CD14-positive monocyte (primary cell): ENCODE results near the gene DTL. TPM values are rescaled to one million over a fixed set of nuclear protein-coding genes. Genes with fewer than 3 reads are reported as not detected.

Experiments used
- DNase-seq, 3 donors: peaks; one replicate each; pipeline ENCODE4 v3.0.0-alpha.2; 2011 to 2022
- H2AFZ ChIP-seq: 2 replicates; pipeline ENCODE4 v1.6.0; 2012; ENCODE audit warnings: mild to moderate bottlenecking, low read depth, low read length, inconsistent platforms; ENCODE audit not compliant: insufficient read depth, poor library complexity, severe bottlenecking
- H3K27ac ChIP-seq, 2 donors: 1 replicate in 1 of 2; 2 replicates in 1 of 2; pipeline ENCODE4 v1.5.1; 2012 to 2013; ENCODE audit warnings: low read length in 2 of 2, control low read depth in 1 of 2, inconsistent platforms in 1 of 2, low read depth in 1 of 2, mild to moderate bottlenecking in 1 of 2
- H3K27me3 ChIP-seq, 2 donors: one replicate each; pipeline versions ENCODE4 v1.6.0 to v1.6.1; 2011 to 2013; ENCODE audit warnings: low read length in 2 of 2; ENCODE audit not compliant: control insufficient read depth in 2 of 2, insufficient read depth in 2 of 2
- H3K36me3 ChIP-seq, 2 donors: replicated peaks in 1 of 2; 1 replicate in 1 of 2; 2 replicates in 1 of 2; pipeline versions ENCODE4 v1.5.1 to v1.6.1; 2012 to 2013; ENCODE audit warnings: low read length in 2 of 2, control low read depth in 1 of 2, inconsistent platforms in 1 of 2, mild to moderate bottlenecking in 1 of 2; ENCODE audit not compliant: insufficient read depth in 2 of 2, control insufficient read depth in 1 of 2
- H3K4me1 ChIP-seq, 2 donors: 1 replicate in 1 of 2; 2 replicates in 1 of 2; pipeline versions ENCODE4 v1.5.1 to v1.6.1; 2012 to 2013; ENCODE audit warnings: low read length in 2 of 2, control low read depth in 1 of 2, inconsistent platforms in 1 of 2, mild to moderate bottlenecking in 1 of 2, moderate library complexity in 1 of 2; ENCODE audit not compliant: insufficient read depth in 2 of 2, control insufficient read depth in 1 of 2
- H3K4me2 ChIP-seq: replicated peaks from 2 replicates; pipeline ENCODE3; 2012; ENCODE audit warnings: low read length, moderate library complexity, mild to moderate bottlenecking; ENCODE audit not compliant: poor library complexity, severe bottlenecking; ENCODE audit errors: extremely low read depth
- H3K4me3 ChIP-seq, 3 experiments: fragments of 200-600 bp in 1 of 3; sonication (generic) in 1 of 3; replicated peaks in 1 of 3; 1 replicate in 2 of 3; 2 replicates in 1 of 3; pipeline ENCODE4 v1.5.1; 2011 to 2013; ENCODE audit warnings: low read length in 3 of 3, mild to moderate bottlenecking in 3 of 3, control low read depth in 2 of 3, low read depth in 2 of 3, inconsistent platforms in 1 of 3, moderate library complexity in 1 of 3
- H3K79me2 ChIP-seq: 2 replicates; pipeline ENCODE4 v1.6.0; 2012; ENCODE audit warnings: mild to moderate bottlenecking, control low read depth, inconsistent platforms, low read length, moderate library complexity; ENCODE audit not compliant: insufficient read depth
- H3K9ac ChIP-seq: 2 replicates; pipeline ENCODE4 v1.6.0; 2017; ENCODE audit warnings: low read length, mild to moderate bottlenecking; ENCODE audit not compliant: insufficient read depth, poor library complexity, severe bottlenecking
- H3K9me3 ChIP-seq, 2 donors: replicated peaks in 1 of 2; 1 replicate in 1 of 2; 2 replicates in 1 of 2; pipeline versions ENCODE4 v1.5.1 to v1.6.1; 2012 to 2013; ENCODE audit warnings: low read length in 2 of 2, control low read depth in 1 of 2; ENCODE audit not compliant: control insufficient read depth in 1 of 2, insufficient read depth in 1 of 2
- H4K20me1 ChIP-seq: 2 replicates; pipeline ENCODE4 v1.6.0; 2012; ENCODE audit warnings: mild to moderate bottlenecking, low read length, control low read depth, moderate library complexity; ENCODE audit not compliant: insufficient read depth
- H3K27ac Mint-ChIP-seq, 7 donors: one replicate each; pipeline ENCODE4 v1.8.0; 2020; ENCODE audit warnings: mild to moderate bottlenecking in 7 of 7, mixed read lengths in 7 of 7, moderate library complexity in 6 of 7, inconsistent platforms in 2 of 7
- H3K27me3 Mint-ChIP-seq, 3 donors: one replicate each; pipeline ENCODE4 v1.8.0; 2021 to 2022; ENCODE audit warnings: low read depth in 3 of 3, mild to moderate bottlenecking in 3 of 3, mixed read lengths in 3 of 3, moderate library complexity in 3 of 3, inconsistent platforms in 1 of 3
- H3K36me3 Mint-ChIP-seq, 2 donors: one replicate each; pipeline ENCODE4 v1.8.0; 2020; ENCODE audit warnings: mixed read lengths in 2 of 2, inconsistent platforms in 1 of 2, mild to moderate bottlenecking in 1 of 2
- H3K4me1 Mint-ChIP-seq: one replicate; pipeline ENCODE4 v1.8.0; 2020; ENCODE audit warnings: mild to moderate bottlenecking, mixed read lengths
- H3K4me3 Mint-ChIP-seq, 2 donors: one replicate each; pipeline ENCODE4 v1.8.0; 2020; ENCODE audit warnings: mild to moderate bottlenecking in 2 of 2, mixed read lengths in 2 of 2, moderate library complexity in 1 of 2
- H3K9me3 Mint-ChIP-seq, 7 donors: one replicate each; pipeline ENCODE4 v1.8.0; 2020 to 2022; ENCODE audit warnings: mixed read lengths in 7 of 7, mild to moderate bottlenecking in 6 of 7, moderate library complexity in 6 of 7, inconsistent platforms in 2 of 7
- CTCF ChIP-seq: fragments of 200-600 bp; IDR thresholded peaks from one replicate; pipeline ENCODE4 v1.8.0; 2022; ENCODE audit warnings: antibody characterized with exemption, mild to moderate bottlenecking
- WGBS: methylation state at CpG from one replicate; pipeline ENCODE4 v1.1.5; 2013; ENCODE audit warnings: missing lambda C conversion rate; ENCODE audit not compliant: insufficient coverage; 5-methylcytosine and 5-hydroxymethylcytosine counted together
- intact Hi-C, 2 donors: fragments of 100-400 bp; cut with micrococcal nuclease; formaldehyde crosslinking; loops; one replicate each; pipeline versions ENCODE4 v1.15.0 to v1.15.1; 2023
- polyA plus RNA-seq, 3 donors: library from polyadenylated mRNA; depleted of rRNA in 1 of 3; unstranded in 2 of 3; stranded (reverse) in 1 of 3; fragments of 300-500 nt in 2 of 3; fragments of >200 nt in 1 of 3; fragmentation: Illumina TruSeq in 2 of 3; gene quantifications; 1 replicate in 2 of 3; 2 replicates in 1 of 3; pipeline ENCODE4 v1.2.3, GENCODE V29; 2012 to 2021

Gene DTL
- polyA plus RNA-seq, 3 donors: not detected

- DNase-seq: no peak
- Histone ChIP-seq H3K4me1 (no peaks in the 10 kb centered on the region), H3K27me3 (no peaks in the 10 kb centered on the region), H3K27ac (no peak overlapping the region), H4K20me1 (no peaks in the 10 kb centered on the region), H3K4me2 (no peak overlapping the region), H3K36me3 (no peaks in the 10 kb centered on the region), H3K79me2 (no peaks in the 10 kb centered on the region), H3K9me3 (no peaks in the 10 kb centered on the region), H2AFZ (no peak overlapping the region), H3K9ac (no peak overlapping the region), H3K4me3 (no peak overlapping the region)
- Mint-ChIP-seq H3K9me3 (peaks cover 0 to 3% (median 0%) of the 10 kb centered on the region in 7 donors), H3K4me1 (peaks cover 4% of the 10 kb centered on the region), H3K4me3 (no peak overlapping the region), H3K27ac (no peak overlapping the region), H3K27me3 (no peaks in the 10 kb centered on the region), H3K36me3 (peaks cover 5 to 24% of the 10 kb centered on the region in 2 donors)
- intact Hi-C loops: no loop called here
- whole genome bisulfite sequencing: 86% methylated on average over 1 of the region's 1 CpG
- no peak for TF ChIP-seq CTCF
Observed at GRCh38 chr1:212137854-212138253, 102.3 kb downstream of the DTL start.

DNA sequence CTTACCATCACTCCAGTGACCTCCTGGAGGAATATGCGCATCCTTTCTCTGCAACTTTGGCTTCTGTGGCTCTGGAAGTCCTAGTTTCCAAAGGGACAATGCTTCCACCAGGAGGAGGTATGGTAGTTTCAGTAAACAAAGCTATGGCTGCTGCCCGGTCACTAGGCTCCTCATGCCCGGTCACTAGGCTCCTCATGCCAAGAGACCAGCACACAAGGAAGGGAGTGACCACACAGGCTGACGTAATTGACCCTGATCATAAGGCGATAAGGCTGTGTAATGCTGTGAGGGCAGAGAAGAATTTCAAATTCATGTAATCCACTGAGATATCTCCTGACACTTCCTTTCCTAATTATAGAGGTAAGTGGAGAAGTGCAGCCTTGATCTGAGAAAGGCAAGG, 102.9 kb downstream of the DTL start:
- Histone ChIP-seq H3K79me2 (no peaks in the 10 kb centered on the region), H3K9me3 (no peaks in the 10 kb centered on the region), H3K4me3 (no peak overlapping the region), H3K4me2 (no peak overlapping the region), H3K9ac (no peak overlapping the region), H4K20me1 (no peaks in the 10 kb centered on the region), H3K36me3 (no peaks in the 10 kb centered on the region), H3K4me1 (no peaks in the 10 kb centered on the region), H3K27me3 (no peaks in the 10 kb centered on the region), H2AFZ (no peak overlapping the region), H3K27ac (no peak overlapping the region)
- 100% methylated on average over 2 of the region's 5 CpGs for whole genome bisulfite sequencing
- intact Hi-C loops: no loop called here
- DNase-seq: no peak
- Mint-ChIP-seq H3K36me3 (peaks cover 8 to 22% of the 10 kb centered on the region in 2 donors), H3K9me3 (peaks cover 0 to 5% (median 2%) of the 10 kb centered on the region in 7 donors), H3K4me1 (peaks cover 4% of the 10 kb centered on the region), H3K27me3 (no peaks in the 10 kb centered on the region), H3K4me3 (no peak overlapping the region), H3K27ac (no peak overlapping the region)
- TF ChIP-seq CTCF: no peak
